G401 (cell line): ENCODE data around the gene OVOL2. TPM values are rescaled to one million over a fixed set of nuclear protein-coding genes. Genes with fewer than 3 reads are reported as not detected.

ENCODE experiments used
- DNase-seq: peaks from one replicate; pipeline ENCODE4 v3.0.0-alpha.2; 2015; ENCODE audit warnings: low spot score
- in situ Hi-C: cut with HindIII; loops from 2 replicates; pipeline ENCODE4 v1.10.0; 2016; ENCODE audit warnings: low sequenced_read_pairs, mixed read lengths
- total RNA-seq: library from RNA; depleted of rRNA; stranded (reverse); fragments of >200 nt; shearing (Covaris generic); gene quantifications from 2 replicates; pipeline ENCODE4 v1.2.3, GENCODE V29; 2014; rRNA removed

The OVOL2 gene
- total RNA-seq, 1 experiment from 2014 or later, result not detected

GRCh38 chr20:17995967-17996819 is 61.5 kb downstream of the OVOL2 start:
- DNase-seq, result peak; percentile 84
- in situ Hi-C loops, result no loop called here

GRCh38 chr20:17993546-17993945 is 64.2 kb downstream of the OVOL2 start:
- no peak for DNase-seq
- in situ Hi-C loops, result no loop called here

DNA sequence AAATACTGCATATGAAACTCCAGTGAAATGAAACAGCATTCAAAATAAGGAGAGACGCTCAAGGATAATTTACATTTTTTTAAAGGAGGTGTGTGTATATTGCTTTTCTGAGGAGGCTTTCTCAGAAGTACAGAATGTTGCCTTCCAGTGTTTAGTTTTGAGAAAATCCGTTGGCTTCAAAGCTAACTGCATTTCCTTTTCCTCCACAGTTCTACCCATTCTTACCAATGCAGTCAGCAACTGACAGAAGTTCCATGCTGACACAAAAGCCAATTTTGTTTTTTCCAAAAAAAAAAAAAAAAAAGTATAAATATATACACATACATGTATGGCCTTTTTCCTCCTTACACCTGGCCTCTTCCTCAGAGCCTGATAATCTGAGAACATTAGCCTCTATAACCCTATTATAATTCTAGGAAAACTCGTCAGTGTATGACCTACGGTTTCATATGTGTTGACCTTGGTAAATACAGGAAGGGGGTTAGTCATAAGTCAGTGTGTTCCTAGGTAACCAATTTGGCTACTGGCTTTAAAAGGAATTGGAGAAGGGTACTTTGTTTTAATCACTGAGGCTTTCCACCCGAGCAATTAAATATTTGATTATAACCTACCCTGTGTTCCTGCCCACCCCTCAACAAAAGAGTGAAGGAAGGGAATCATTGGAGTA is 64.7 kb downstream of the OVOL2 start:
- in situ Hi-C loops, result no loop called here
- DNase-seq, result no peak

DNA sequence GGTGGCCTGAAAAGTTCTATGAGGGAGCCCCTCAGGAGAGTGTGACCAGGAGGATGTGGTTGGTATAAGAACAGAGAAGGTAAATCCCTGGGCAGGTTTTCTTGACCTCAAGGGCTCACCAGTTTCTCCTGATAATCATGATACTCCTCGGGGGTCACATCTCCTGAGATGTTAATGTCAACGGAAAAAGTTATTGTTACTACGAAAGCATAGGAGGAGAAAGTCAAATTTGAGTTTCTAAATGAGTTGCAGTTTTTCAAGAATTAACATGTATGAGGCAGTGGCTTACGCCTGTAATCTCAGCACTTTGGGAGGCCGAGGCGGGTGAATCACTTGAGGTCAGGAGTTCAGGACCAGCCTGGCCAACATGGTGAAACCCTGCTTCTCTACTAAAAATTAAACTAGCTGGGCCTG is 65.5 kb downstream of the OVOL2 start:
- in situ Hi-C loops, result no loop called here
- no peak for DNase-seq

DNA sequence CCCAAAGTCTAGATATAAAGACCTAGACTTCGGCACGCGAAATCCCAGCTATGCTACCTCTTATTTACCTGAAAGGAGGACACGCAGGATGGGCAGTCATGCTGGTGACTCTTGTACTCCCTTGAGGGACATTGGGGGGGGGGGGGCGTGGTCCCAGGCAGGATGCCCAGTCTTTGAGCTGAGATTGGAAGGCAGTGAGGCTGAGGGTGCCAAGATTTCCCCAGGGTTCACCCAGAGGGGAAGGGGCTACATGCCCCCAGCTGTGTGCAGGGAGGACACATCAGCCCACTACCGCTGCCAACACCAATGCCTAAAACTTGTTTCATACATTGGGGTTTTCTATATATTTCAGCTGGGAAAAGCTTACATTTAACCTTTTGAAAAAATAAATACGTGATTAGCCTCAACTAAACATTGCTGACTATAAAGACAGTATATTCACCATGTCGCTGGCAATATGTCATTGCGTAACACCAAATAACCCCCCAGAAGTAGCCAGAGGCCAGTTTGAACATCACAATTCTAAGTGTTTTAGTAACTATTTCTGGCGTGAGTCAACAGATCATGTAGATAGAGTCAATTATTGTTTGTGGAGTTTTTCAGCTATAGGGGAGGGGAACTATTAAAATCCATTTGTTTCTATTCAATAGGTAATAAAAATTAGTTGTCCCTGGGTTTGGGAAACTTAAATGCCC is 67.3 kb downstream of the OVOL2 start:
- DNase-seq, result no peak
- in situ Hi-C loops, result no loop called here

DNA sequence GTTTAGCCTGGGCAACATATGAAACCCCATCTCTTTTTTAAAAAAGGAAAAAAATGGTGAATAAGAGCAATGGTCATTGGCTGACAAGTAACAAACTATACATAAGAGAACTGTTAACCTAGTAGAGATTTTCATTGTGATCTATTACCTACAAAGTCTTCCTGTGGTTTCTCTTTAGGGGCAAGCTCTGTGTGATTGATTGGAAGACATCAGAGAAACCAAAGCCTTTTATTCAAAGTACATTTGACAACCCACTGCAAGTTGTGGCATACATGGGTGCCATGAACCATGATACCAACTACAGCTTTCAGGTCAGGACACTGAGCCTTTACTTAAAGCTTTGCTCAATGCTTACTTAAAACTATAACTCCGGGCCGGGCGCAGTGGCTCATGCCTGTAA is 69.7 kb downstream of the OVOL2 start:
- in situ Hi-C loops, result no loop called here
- no peak for DNase-seq

DNA sequence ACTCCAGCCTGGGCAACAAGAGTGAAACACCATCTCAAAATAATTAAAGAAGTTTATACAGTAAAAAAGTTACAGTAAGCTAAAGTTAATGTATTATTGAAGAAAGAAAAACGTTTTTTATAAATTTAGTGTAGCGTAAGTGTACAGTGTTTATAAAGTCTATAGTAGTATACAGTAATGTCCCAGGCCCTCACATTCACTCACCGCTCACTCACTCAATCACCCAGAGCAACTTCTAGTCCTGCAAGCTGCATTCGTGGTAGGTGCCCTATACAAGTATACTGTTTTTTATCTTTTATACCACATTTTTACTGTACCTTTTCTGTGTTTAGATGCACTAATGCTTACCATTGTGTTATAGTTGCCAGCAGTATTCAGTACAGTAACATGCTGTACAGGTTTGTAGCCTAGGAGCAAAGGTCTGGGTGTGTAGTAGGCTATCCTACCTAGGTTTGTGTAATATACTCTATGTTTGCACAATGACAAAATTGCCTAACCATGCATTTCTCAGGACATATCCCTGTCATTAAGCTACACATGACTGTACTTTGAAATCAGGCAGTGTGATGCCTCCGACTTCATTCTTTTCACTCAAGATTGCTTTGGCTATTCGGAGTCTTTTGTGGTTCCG is 72.2 kb downstream of the OVOL2 start:
- in situ Hi-C loops, result no loop called here

GRCh38 chr20:17976305-17976704 is 81.4 kb downstream of the OVOL2 start:
- in situ Hi-C loops, result no loop called here
- DNase-seq, result no peak

More for the DNA sequence above, 72.2 kb downstream of the OVOL2 start:
- no peak for DNase-seq

Other genes with a start within 250 kb of the OVOL2 start
- gene SNX5, start 89.1 kb downstream of the OVOL2 start, total RNA-seq, result 150 and 169 TPM in 2 replicates
- 20.9 and 34.5 TPM in 2 replicates for gene MGME1, start 88.9 kb downstream of the OVOL2 start, total RNA-seq
- gene KAT14, start 79.9 kb upstream of the OVOL2 start, total RNA-seq, result 15.4 and 33.7 TPM in 2 replicates
- gene PET117, start 79.9 kb upstream of the OVOL2 start, total RNA-seq, result 18.2 and 35.4 TPM in 2 replicates
- 23.2 and 32.2 TPM in 2 replicates for gene ZNF133, start 230.6 kb upstream of the OVOL2 start, total RNA-seq